Renal cortical epithelial cell (primary cell): ENCODE results near the gene EFNA2. TPM values are rescaled to one million over a fixed set of nuclear protein-coding genes. Genes with fewer than 3 reads are reported as not detected.

ENCODE experiments used
- DNase-seq: peaks from one replicate; pipeline ENCODE4 v3.0.0-alpha.2; 2011; ENCODE audit warnings: low read depth
- total RNA-seq: library from RNA; depleted of rRNA; stranded (reverse); fragments of >200 nt; gene quantifications from 2 replicates; pipeline ENCODE4 v1.2.3, GENCODE V29; 2014

EFNA2 gene
- total RNA-seq, 1 donor from 2014 or later = 0.10 TPM

DNA sequence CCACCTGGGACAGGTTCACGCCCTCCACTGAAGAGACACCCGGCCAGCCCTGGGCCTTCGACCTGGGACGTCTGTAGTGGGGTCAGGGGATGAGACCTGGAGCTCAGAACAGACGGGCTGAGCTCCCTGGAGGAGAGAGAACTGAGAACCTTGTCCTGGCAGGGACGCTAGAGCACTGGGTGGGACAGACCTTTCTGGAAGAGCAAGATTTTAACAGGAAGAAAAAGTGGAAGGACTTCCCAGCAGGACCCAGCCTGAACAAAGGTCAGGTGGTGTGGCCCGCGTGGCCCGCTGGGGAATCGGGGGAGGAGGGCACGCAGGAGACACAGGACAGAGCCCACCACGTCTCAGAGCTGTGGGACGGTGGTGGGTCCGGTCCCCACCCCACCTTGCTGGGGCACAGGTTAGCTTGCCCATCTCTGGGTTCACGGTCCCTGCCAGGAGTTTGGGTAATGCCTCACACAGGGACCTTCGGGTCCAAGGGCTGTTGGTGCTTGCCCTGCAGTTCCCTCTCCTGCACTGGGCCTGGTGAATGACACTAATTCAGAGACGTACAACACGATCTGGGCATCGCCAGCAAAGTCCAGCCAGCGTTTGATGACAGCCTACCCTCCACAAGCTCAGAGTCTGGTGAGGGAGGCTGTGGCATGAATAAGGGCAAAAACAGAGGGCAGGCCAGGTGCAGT is 1.2 kb upstream of the EFNA2 start:
- no peak for DNase-seq

DNA sequence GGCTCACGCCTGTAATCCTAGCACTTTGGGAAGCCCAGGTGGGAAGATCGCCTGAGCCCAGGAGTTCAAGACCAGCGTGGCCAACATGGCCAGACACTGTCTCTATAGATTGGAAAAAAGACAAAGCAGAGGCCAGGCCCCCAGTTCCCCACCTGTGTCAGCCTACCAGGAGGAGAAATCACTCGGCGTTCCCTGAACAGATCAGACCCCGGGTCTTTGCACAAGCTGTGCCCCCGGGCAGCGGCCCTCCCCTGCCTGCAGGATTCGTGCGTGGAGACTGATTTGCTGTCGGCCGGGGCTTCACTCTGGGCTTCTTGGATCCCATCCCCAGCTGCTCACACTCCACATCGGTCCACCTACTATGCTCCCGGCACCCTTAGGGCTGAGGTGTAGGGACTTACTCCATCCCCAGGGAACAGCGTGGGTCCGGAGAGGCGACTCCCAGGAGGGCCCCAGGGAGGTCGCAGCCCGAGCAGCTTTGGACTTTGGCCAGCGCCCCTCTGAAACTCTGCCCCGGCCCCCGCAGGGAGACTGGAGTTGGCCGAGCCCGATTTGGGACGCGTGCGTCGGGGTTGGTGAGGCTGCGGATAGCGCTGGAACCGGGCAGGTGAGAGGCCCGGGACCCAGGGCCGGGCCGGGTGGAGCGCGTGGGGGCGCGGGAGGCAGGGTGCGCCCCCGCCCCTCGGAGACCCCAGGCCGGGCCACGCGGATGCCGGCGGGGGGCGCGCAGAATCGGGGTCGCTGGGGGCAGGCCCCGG is 515 bp upstream of the EFNA2 start:
- DNase-seq = no peak

DNA sequence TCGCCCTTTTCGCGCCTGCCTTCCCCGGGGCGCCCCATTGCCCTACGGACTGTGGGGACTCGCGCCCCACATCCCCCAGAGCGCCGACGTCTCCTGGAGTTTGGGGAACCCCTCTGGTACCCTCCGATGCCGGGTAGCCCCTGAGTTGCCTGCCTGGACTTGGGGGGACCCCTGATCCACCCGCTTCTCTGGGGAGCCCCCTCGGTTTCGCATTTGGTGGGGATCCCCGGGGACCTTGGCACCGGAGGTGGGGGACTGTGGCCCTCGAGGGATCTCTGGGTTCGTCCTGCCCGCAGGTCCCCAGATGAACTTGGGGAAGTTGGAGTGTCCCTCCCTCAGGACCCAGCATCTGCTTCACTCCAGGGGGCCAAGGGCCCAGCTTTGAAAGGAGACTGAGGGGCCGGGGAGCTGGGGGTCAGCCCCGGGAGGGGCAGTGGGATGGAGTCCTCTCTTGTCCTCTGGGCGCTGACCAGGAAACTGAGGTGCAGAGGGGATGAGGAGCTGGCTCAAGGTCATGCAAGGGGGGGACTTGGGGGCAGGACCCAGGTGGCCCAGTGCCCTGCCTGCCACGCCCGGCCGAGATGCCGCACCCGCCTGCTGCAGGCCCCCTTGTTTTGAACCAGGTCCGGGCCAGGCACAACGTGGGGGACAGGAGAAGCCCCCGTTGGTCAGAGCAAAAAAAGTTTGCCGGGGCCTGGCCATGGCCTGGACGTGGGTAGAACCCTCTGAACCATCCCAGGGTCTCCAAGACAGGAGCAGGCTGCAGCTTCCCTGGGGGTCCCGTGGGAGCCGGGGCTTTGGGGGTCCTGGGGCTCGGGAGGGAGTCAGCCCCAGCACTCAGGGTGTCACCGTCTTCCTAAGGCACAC is 1.0 kb downstream of the EFNA2 start:
- DNase-seq = no peak

DNA sequence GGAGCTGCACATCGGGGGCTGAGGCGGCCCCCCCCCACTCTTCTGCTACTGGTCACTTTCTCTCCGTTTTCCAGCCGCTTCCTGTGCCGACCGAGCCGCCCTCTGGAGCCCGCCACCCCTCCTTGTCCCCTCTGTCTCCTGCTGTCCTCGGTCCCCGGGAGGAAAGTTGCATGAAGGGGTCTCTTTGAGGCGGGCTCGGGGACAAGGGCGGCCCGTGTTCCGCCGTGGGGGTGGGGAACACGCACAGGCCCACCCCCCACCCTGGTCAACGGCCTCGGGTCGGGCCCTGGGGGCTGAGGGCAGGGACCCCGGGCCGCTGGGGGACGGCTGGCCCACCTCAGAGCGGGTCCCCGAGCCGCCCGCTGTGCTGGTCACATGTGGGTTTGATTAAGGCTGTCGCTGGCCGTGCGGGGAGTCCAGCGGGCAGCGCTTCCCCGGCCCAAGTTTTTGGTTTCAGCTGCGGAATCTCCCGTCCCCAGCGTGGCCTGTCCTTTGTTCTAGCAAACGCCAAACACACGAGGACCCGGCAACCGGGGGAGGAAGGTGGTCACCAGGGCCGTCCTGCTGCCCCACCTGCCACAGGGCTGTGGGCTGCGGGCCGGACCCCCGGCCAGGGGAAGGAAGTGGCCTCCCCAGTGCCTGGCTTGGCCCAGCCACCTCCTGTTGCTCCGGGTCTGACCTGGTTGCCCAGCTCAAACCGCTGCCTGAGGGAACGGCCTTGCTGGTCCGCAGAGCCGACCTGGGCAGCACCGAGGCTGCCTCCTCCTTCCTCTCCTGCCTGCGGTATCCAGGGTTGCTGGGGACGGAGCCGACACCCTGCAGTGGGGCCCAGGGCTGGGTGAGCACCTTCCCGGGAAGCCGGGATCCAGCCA is 1.9 kb downstream of the EFNA2 start:
- no peak for DNase-seq

DNA sequence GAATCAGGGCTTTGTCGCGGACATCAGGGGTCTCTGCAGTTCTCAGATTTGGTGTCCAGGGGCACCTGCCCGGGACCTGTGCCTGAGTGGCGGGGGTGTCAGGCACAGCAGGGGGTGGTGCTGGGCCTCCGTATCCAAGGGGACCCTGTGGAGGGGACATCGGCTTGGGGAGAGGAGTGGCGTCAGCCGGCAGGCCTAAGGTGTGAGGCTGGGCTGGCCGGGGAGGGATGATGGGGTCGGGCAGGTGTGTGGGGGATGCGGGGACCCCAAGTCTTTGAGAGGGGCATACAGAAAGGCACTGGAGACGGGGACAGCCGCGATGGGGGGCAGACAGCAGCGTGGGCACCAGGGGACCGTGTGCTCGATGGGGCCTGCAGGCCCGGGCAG is 2.5 kb downstream of the EFNA2 start:
- no peak for DNase-seq

DNA sequence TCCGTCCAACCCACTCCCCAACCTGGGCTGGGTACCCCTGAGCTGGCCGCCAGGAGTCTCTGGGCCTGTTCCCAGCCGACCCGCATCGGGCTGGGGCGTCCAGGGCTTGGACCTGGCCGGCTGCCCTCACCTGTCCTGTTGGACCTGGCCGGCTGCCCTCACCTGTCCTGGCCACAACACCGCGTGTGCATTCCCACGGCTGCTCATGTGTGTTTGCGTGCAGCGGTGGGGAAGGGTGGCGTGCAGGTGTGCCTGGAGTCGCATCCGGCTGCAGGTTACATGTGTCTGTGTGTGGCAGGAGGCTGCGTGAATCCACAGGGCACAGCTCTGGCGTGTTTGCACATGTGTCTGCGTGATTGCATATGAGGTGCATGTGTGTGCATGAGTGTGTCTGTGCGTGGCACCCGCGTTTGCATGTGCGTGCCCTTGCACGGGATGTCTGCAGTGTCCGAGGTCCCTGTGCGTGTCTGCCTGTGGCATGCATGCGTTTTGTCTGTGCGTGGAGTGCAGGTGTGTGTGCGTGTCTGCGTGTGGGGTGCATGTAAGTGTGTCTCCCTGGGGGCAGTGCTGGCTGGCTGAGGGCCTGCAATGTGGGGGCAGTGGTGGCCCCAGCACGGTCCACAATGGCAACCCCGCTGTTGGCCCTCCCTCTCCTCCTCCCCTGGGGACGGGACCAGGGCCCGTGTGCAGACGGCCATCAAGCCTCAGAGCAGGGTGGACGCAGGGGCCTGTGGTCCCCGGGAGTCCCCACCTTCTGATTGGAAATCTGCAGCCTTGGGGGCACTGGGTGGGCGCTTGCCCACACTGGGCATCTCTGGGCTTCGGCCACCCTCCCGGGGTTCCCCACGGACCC is 3.4 kb downstream of the EFNA2 start:
- no peak for DNase-seq

DNA sequence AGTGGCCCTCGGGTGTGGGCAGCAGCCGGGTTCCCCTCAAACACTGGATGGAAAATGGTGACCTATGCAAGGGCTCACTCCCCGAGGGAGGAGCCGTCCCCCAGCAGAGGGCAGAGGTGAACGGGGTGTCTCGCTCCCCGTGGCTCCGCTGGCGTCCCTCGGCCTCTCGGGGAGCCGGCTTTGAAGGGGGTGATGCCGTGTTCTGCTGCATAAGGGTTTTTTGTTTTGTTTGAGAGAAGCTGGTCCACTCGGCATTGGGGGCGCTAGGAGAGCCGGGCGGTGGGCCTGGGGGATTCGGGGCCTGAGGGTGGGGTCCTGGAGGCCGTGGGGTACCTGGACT is 4.0 kb downstream of the EFNA2 start:
- DNase-seq = no peak

DNA sequence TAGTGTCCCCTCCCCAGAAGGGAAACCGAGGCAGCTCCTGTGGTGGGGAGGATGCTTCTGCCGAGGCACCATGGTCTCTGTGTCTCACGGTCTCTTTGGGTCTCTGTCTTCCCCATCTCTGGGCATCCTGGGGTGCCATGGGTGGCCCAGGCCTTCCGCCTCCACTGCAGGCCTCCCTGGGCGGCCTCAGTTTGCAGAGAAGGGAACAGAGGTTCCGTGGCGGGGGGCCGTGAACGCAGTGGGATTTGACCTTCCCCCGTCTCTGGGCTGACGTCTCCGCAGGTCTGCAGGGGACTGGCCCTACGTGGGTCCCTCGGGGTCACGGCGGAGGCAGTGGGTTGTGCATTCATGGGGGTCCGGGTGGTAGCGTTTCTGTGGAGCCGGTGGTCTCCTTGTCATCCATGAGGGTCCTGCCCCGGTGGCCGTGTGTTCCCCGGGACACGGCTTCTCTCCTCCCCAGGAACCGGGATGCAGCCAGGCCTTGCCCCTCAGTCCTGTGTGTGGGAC is 4.6 kb downstream of the EFNA2 start:
- no peak for DNase-seq

DNA sequence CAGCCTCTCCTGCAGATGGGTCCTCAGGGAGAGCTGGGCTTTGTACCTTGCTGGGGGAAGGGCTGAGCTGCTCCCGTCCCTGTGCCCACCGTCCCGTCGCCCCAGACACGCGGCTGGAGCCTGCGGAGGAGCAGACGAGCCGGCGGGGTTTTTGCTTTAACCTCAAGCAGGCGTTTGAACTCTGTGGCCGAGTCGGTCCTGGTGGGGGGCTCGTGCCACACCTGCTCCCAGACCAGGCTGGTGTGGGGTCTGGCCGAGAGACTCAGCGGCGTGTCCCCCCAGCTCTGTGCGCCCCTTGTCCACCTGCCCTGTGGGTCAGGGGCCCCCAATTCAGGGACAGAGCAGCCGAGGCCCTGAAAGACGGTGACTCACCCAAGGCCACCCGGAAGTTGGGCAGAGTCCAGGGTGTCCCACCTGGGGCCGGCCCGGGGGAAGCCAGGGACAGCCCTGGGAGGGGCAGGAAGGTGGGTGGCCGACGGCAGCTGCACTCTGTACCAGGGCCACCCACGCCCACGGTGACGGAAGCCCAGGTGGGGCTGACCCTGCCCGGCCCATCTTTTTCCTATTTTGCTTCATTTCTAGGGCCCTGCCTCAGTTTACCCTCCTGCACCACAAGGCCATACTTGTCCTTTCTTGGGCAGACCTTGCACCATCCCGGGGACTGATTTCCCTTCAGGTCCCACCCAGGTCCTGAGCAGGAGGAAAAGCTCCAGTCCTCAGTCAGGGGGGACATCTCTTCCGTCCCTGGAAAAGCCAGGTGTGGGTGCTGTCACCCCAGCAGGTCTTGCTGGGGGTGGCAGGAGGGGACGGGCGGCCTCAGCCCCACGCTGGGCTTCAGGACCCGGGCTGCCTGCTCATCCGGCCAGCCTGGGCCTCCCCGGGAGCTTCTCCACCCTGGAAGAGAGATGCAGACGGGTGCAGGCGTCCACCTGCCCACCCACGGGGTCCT is 5.3 kb downstream of the EFNA2 start:
- DNase-seq = no peak

DNA sequence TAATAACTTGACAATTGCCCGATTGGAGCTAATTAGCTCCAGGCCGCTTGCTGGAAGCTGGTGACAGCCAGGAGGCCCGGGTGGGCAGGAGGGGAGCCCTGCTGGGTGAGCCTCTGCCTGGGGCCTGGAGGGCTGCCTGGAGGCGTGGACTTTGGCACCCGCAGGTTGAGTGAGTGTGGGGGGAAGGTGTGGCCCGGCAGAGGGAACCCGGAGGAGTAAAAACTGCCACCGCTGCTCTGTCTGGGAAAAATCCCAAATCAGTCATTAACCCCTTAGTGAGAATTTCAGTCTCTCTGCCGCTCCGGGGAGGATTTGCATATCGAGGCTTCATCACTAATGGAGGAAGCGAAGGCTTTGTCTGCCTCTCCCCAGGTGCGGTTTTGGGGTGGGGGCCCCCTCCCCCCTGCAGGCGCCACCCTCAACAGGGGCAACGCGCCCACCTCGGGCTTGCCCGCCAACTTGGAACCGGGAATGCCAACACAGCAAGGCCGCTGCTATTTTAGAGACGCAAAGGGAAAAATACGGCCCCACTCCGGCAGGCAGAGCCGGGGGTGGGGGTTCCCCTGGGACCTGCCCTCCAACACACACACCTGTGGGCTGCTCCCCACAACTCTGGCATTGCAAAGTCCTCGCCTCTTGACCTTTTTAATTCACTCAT is 6.2 kb downstream of the EFNA2 start:
- no peak for DNase-seq

DNA sequence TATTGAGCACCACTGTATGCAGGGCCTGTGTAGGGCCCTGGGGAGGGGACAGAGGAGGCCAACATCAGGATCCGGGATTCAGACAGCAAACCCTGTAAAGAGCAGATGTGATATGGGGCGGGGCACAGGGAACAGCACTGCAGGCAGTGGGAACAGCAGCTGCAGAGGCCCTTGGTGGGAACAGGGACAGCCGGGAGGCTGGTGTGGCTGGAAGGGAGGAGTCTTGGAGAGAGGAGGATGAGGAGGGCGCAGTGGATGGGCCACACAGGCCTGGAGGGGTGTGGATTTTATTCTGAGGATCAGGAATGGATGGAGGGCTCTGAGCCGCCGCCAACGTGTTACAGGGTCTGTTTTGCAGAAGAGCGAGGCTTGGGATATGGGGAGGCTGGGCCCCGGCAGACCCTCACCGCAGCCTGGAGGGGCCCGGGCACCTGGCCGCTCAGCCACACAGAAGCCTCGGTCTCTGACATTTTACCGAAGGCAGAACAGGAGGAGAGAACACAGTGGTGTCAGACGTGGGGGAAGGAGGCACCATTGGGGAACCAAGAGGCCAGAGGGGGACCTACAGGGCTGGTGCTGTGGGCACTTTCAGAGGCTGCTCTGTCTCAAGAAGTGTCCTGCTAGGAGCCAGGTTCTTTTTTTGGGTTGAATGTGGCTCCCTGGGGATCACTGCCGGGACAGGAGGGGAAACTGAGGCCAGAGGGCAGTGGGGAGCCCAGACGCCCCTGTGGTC is 6.9 kb downstream of the EFNA2 start:
- DNase-seq = no peak

DNA sequence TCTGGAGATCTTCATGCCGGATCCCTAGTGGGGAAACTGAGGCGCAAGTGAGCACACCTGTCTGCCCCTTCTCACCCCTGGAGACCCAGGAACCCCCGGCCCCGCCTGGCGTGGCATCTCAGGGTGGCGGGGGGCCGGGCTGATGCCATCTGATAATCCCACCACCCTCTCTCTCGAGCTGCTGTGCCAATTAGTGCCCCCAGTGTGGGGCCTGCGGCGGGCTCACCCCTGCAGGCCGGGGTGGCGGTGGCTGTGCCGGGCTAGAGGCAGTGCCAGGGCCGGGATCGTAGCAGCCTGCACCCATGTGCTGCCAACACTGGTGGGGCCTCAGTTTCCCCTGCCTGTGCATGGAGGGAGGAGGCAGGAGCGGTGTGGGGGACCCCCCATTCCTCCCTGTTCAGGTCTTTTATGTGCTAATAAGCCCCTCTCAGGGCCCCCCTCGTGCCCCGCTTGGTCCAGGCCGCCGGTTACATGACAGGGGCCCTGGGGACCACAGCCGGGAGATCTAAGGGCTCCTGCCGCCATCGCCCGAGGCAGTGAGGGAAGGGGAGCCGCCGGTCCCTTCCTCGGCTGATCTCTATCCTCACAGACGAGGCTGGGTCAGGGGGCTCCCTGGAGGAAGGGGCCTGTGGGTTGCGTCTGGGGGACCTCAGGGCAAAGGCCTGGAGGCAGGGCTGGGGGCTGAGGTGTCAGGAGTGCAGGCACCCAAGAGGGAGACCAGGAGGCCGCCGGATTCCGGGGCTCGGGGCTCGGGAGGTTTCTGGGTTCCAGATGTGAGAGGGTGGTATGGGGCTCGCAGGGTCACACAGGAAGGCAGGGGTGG is 8.3 kb downstream of the EFNA2 start:
- no peak for DNase-seq

DNA sequence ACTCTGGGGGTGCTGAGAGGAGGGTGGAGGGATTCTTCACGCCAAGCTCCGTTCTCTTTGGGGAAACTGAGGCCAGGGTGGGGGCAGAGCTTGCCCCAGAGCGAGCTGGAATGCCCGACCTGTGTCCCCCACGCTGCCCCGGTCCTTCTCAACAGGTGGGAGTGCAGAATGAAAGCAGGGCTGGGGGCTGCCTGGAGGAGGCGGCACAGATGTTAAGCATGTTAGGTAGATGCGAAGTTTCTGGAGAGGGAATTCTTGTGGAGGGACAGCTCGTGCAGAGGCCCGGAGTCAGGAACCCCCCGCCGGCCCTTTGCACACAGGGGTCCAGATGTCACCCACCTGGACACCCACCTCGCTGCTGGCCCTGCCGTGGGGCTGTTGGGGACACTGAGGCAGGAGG is 9.0 kb downstream of the EFNA2 start:
- no peak for DNase-seq

DNA sequence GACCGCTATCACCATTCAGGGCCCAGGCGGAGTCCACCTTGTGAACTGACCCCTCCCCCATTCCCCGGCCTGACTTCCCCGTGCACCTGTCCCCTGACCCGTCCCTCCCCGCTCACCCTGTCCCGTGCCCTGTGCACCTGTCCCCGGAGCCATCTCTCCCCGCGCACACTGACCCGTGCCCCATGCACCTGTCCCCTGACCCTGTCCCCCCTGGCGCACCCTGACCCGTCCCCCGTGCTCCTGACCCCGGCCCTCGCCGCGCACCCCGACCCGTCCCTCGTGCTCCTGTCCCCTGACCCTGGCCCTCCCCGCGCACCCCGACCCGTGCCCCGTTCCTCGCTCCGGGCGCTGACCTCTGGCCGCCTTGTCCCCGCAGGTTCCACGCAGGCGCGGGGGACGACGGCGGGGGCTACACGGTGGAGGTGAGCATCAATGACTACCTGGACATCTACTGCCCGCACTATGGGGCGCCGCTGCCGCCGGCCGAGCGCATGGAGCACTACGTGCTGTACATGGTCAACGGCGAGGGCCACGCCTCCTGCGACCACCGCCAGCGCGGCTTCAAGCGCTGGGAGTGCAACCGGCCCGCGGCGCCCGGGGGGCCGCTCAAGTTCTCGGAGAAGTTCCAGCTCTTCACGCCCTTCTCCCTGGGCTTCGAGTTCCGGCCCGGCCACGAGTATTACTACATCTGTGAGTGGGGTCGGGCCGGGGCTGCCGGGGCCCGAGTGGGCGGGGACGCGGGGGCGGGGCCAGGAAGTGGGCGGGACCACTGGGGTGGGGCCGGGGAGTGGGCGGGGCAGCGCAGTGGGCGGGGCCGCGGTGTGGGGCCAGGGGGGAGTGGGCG is 9.7 kb downstream of the EFNA2 start:
- DNase-seq = no peak

DNA sequence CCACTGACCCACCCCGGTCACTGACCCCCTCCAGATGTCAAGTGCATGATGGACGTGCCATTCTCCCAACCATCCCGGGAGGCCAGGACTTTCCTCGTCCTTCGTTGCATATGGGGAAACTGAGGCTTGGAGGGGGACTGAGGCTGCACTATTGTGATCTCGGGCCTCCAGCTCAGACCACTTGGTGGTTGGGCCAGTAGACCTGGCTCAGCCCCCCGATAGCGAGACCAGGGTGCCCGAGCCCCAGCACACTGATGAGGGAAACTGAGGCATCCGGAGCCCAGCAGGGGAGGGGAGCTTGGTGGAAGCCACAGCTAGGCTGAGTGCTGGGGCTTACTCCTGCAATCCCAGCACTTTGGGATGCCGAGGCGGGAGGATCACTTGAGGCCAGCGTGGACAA is 10.4 kb downstream of the EFNA2 start:
- no peak for DNase-seq

DNA sequence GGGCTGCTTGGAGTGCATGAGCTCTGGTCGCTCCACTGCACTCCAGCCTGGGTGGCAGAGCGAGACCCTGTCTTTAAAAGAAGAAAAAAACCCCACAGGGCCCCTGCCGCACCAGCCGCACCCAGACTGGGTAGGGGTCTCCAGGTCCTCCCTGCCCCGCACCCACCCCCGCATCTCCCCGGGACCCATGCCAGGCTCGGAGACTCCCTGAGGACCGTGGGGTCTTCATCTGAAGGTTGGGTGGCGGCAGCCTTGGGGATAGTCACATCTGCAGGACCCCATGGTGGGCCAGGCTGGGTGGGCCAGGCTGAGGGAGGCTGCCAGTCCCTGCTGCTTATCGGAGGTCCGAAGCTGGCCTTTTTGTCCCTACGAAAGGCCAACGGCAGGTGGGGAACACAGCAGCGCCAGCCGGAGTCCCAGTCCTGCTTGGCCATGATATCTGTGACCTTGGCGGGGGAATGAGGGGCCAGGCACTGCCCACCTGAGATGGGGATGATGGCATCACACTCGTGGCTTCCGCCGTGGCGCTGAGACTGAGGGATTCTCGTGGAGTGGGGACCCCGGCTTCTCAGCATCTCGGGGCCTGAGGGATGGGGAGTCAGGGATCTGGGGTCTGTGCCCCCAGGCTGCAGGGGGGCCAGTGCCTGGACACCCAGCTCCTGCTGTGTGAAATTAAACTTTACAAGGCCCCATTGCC is 11.1 kb downstream of the EFNA2 start:
- DNase-seq = no peak
